IMR-90 (cell line): Measurements from ENCODE around the gene NRIP2. TPM values are rescaled to one million over a fixed set of nuclear protein-coding genes. Genes with fewer than 3 reads are reported as not detected.

ENCODE experiments used
- ATAC-seq: fragments of 200-7000 bp; cut with Tn5 transposase; 2 replicates; pipeline ENCODE4 v1.9.1; 2020; ENCODE audit warnings: low read depth, mild to moderate bottlenecking, moderate library complexity
- BruUV-seq: library from RNA; stranded (reverse); fragments of 400-500 nt; replicated peaks from 2 replicates; lab custom pipeline; 2021; lab: Mats Ljungman, UMichigan
- CTCF ChIA-PET: fragments of 300-600 bp; formaldehyde crosslinking; extraction: SDS; loops from one replicate; lab custom pipeline; 2021; ENCODE audit warnings: antibody characterized with exemption; lab: Yijun Ruan, JAX
- POLR2A ChIA-PET: fragments of 300-600 bp; sonication (Branson Sonifier 250); formaldehyde crosslinking; loops from one replicate; lab custom pipeline; 2022; ENCODE audit warnings: antibody characterized with exemption; ENCODE audit not compliant: unreplicated experiment; lab: Charles Lee
- DNase-seq: peaks from one replicate; pipeline ENCODE4 v3.0.0; 2013
- H2AFZ ChIP-seq: replicated peaks from 2 replicates; pipeline ENCODE3; 2013; ENCODE audit warnings: low read length, mild to moderate bottlenecking; ENCODE audit not compliant: poor library complexity
- H2AK5ac ChIP-seq: 2 replicates; pipeline ENCODE4 v1.6.1; 2013; ENCODE audit warnings: low read depth, low read length, inconsistent platforms
- H2AK9ac ChIP-seq: replicated peaks from 2 replicates; pipeline ENCODE3; 2013; ENCODE audit warnings: mild to moderate bottlenecking, low read depth, low read length, moderate library complexity; ENCODE audit not compliant: poor library complexity
- H2BK120ac ChIP-seq: 2 replicates; pipeline ENCODE4 v1.6.1; 2013; ENCODE audit warnings: low read depth, low read length, inconsistent platforms
- H2BK15ac ChIP-seq: 3 replicates; pipeline ENCODE4 v1.6.1; 2013; ENCODE audit warnings: low read depth, low read length, inconsistent platforms
- H2BK20ac ChIP-seq: 2 replicates; pipeline ENCODE4 v1.6.1; 2013; ENCODE audit warnings: low read depth, mild to moderate bottlenecking, inconsistent platforms, low read length, moderate library complexity
- H2BK5ac ChIP-seq: 2 replicates; pipeline ENCODE4 v1.6.1; 2013; ENCODE audit warnings: mild to moderate bottlenecking, low read depth, low read length, inconsistent platforms; ENCODE audit not compliant: poor library complexity, severe bottlenecking
- H3K14ac ChIP-seq: replicated peaks from 2 replicates; pipeline ENCODE4 v1.6.1; 2013; ENCODE audit warnings: low read depth, low read length, inconsistent platforms
- H3K18ac ChIP-seq: 2 replicates; pipeline ENCODE4 v1.6.1; 2013; ENCODE audit warnings: low read depth, low read length, control low read depth
- H3K23ac ChIP-seq: 2 replicates; pipeline ENCODE4 v1.6.1; 2013; ENCODE audit warnings: low read depth, low read length, inconsistent platforms
- H3K27ac ChIP-seq: 2 replicates; pipeline ENCODE4 v1.5.1; 2013; ENCODE audit warnings: mild to moderate bottlenecking, control low read depth, low read length; ENCODE audit not compliant: insufficient read depth
- H3K27me3 ChIP-seq: 2 replicates; pipeline ENCODE4 v1.6.1; 2013; ENCODE audit warnings: low read length; ENCODE audit not compliant: control insufficient read depth, insufficient read depth
- H3K36me3 ChIP-seq: 2 replicates; pipeline ENCODE4 v1.6.1; 2013; ENCODE audit warnings: low read length, mixed read lengths; ENCODE audit not compliant: control insufficient read depth, insufficient read depth
- H3K4ac ChIP-seq: 2 replicates; pipeline ENCODE4 v1.6.1; 2013; ENCODE audit warnings: low read depth, low read length, inconsistent platforms
- H3K4me1 ChIP-seq: 2 replicates; pipeline ENCODE4 v1.6.1; 2013; ENCODE audit warnings: low read length, mixed read lengths; ENCODE audit not compliant: control insufficient read depth, insufficient read depth
- H3K4me2 ChIP-seq: 2 replicates; pipeline ENCODE4 v1.6.1; 2013; ENCODE audit warnings: low read depth, mild to moderate bottlenecking, control low read depth, low read length, moderate library complexity
- H3K4me3 ChIP-seq: 2 replicates; pipeline ENCODE4 v1.5.1; 2013; ENCODE audit warnings: low read depth, mild to moderate bottlenecking, control low read depth, low read length, moderate library complexity; ENCODE audit not compliant: insufficient read depth
- H3K56ac ChIP-seq: 2 replicates; pipeline ENCODE4 v1.6.1; 2013; ENCODE audit warnings: low read length, inconsistent platforms; ENCODE audit not compliant: insufficient read depth; ENCODE audit errors: extremely low read depth
- H3K79me1 ChIP-seq, 2 experiments: 2 replicates each; pipeline ENCODE4 v1.6.1; 2013; ENCODE audit warnings: low read length in 2 of 2, inconsistent platforms in 1 of 2, low read depth in 1 of 2
- H3K9ac ChIP-seq: 2 replicates; pipeline ENCODE4 v1.6.1; 2013; ENCODE audit warnings: low read depth, low read length, control low read depth
- H3K9me1 ChIP-seq: 2 replicates; pipeline ENCODE4 v1.6.1; 2013; ENCODE audit warnings: low read length, inconsistent platforms; ENCODE audit not compliant: insufficient read depth
- H3K9me3 ChIP-seq: 2 replicates; pipeline ENCODE4 v1.6.1; 2013; ENCODE audit warnings: low read length; ENCODE audit not compliant: control insufficient read depth, insufficient read depth
- H4K20me1 ChIP-seq: 2 replicates; pipeline ENCODE4 v1.6.1; 2013; ENCODE audit warnings: low read length, inconsistent platforms; ENCODE audit not compliant: insufficient read depth
- H4K5ac ChIP-seq: 2 replicates; pipeline ENCODE4 v1.6.1; 2013; ENCODE audit warnings: mild to moderate bottlenecking, low read depth, low read length, control low read depth
- H4K8ac ChIP-seq, 2 experiments: 2 replicates each; pipeline ENCODE4 v1.6.1; 2013; ENCODE audit warnings: low read depth in 2 of 2, low read length in 2 of 2, control low read depth in 1 of 2, inconsistent platforms in 1 of 2
- H4K91ac ChIP-seq: 2 replicates; pipeline ENCODE4 v1.6.1; 2013; ENCODE audit warnings: low read depth, low read length, inconsistent platforms; ENCODE audit not compliant: insufficient read depth
- CHD1 ChIP-seq: IDR thresholded peaks from 2 replicates; pipeline ENCODE4 v1.6.1; 2012; ENCODE audit warnings: low read depth, low read length, improper control_type of control experiment
- ELK1 ChIP-seq: fragments of 150-350 bp; IDR thresholded peaks from 2 replicates; pipeline ENCODE4 v1.6.1; 2016; ENCODE audit warnings: low read depth, mild to moderate bottlenecking, low read length, moderate library complexity, borderline replicate concordance
- RFX5 ChIP-seq: IDR thresholded peaks from 2 replicates; pipeline ENCODE4 v1.8.0; 2012; ENCODE audit warnings: low read depth, mild to moderate bottlenecking, low read length, moderate library complexity
- WGBS, 2 experiments: methylation state at CpG; one replicate each; pipeline versions ENCODE4 v1.1.5 to v1.1.7; 2013; ENCODE audit warnings: missing lambda C conversion rate in 2 of 2; ENCODE audit not compliant: insufficient read length in 1 of 2; ENCODE audit errors: extremely low coverage in 2 of 2; 5-methylcytosine and 5-hydroxymethylcytosine counted together
- dilution Hi-C: fragments of 300-500 bp; cut with HindIII; formaldehyde crosslinking; loops from one replicate; pipeline ENCODE4 v1.14.3; 2018; ENCODE audit warnings: low sequenced_read_pairs; ENCODE audit not compliant: unreplicated experiment
- in situ Hi-C: fragments of 300-500 bp; cut with MboI; formaldehyde crosslinking; loops from 3 replicates; pipeline ENCODE4 v1.14.3; 2019; ENCODE audit warnings: low sequenced_read_pairs, inconsistent platforms, mixed read lengths
- intact Hi-C: fragments of 100-400 bp; cut with micrococcal nuclease; formaldehyde crosslinking; loops from 2 replicates; pipeline ENCODE4 v1.10.0; 2022
- polyA plus RNA-seq, 3 experiments: library from polyadenylated mRNA; depleted of rRNA; stranded (reverse); fragments of >200 nt; gene quantifications; 2 replicates each; pipeline ENCODE4 v1.2.3, GENCODE V29; 2012; ENCODE audit warnings: low replicate concordance in 1 of 3
- total RNA-seq: library from RNA; depleted of rRNA; stranded (reverse); fragments of >200 nt; gene quantifications from 2 replicates; pipeline ENCODE4 v1.2.3, GENCODE V29; 2012

The NRIP2 gene
- total and polyA plus RNA-seq, 2 of the 4 experiments (the other 2 are of a cell fraction): 0.18 to 0.27 TPM

- no peak overlapping the region for H3K56ac ChIP-seq
- no peak overlapping the region for H3K23ac ChIP-seq
- H3K4me3 ChIP-seq: no peak overlapping the region
- peaks cover 6% of the 10 kb centered on the region for H3K36me3 ChIP-seq
- no TSS peak for BruUV-seq
- ChIA-PET CTCF (no interaction called here), POLR2A (interaction anchor here (0.7 kb wide), 1 partner anchor 30 kb away, joined by 5 read pairs; no protein-coding TSS in a partner anchor)
- no peak overlapping the region for H3K9ac ChIP-seq
- no peak overlapping the region for H2BK15ac ChIP-seq
- H2AK9ac ChIP-seq: peak overlapping the region; percentile 71
- no peaks in the 10 kb centered on the region for H3K79me1 ChIP-seq
- no peak overlapping the region for H2BK5ac ChIP-seq
- no peaks in the 10 kb centered on the region for H3K27me3 ChIP-seq
- H2BK120ac ChIP-seq: no peak overlapping the region
- H3K4ac ChIP-seq: no peak overlapping the region
- H3K27ac ChIP-seq: no peak overlapping the region
- H2AFZ ChIP-seq: no peak overlapping the region
- TF ChIP-seq CHD1 (no peak), ELK1 (no peak), RFX5 (no peak)
- no peak overlapping the region for H4K8ac ChIP-seq
- intact Hi-C loops: no loop called here
- DNase-seq: no peak
- H3K9me3 ChIP-seq: no peaks in the 10 kb centered on the region
- in situ Hi-C loops: loop anchor here (10.0 kb wide), 1 partner anchor 176 kb away; no protein-coding TSS in a partner anchor
- no peaks in the 10 kb centered on the region for H3K4me1 ChIP-seq
- WGBS, 2 experiments: 91% methylated on average over 2 of the region's 2 CpGs; no CpG with 5 or more reads in 1 of the 2 experiments
- H4K91ac ChIP-seq: no peak overlapping the region
- no peak overlapping the region for H3K4me2 ChIP-seq
- no peaks in the 10 kb centered on the region for H4K20me1 ChIP-seq
- H3K18ac ChIP-seq: no peak overlapping the region
- no peaks in the 10 kb centered on the region for H3K9me1 ChIP-seq
- no peak overlapping the region for H2BK20ac ChIP-seq
- no peak overlapping the region for H3K14ac ChIP-seq
- no peak overlapping the region for H4K5ac ChIP-seq
- ATAC-seq: no peak
- H2AK5ac ChIP-seq: no peak overlapping the region
- dilution Hi-C loops: no loop called here
Observed at GRCh38 chr12:2858334-2858733, 23.5 kb upstream of the NRIP2 start.
